Measurements from ENCODE around the gene SPANXN2. TPM values are rescaled to one million over a fixed set of nuclear protein-coding genes. Genes with fewer than 3 reads are reported as not detected.
"Not testable (repeated sequence)": the region's sequence is repeated elsewhere in the genome, so short reads cannot be mapped to it uniquely, and the experiment has no call there.

The SPANXN2 gene, protein sequence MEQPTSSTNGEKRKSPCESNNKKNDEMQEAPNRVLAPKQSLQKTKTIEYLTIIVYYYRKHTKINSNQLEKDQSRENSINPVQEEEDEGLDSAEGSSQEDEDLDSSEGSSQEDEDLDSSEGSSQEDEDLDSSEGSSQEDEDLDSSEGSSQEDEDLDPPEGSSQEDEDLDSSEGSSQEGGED
- not detected for polyA plus RNA-seq

- not testable (repeated sequence) for H3K4me1 Mint-ChIP-seq, H3K27me3 Mint-ChIP-seq, H3K4me3 Mint-ChIP-seq, H3K36me3 Mint-ChIP-seq, H3K27ac Mint-ChIP-seq
- peaks cover 3 to 20% (median 3%) of the 10 kb centered on the region in 3 donors for H3K9me3 Mint-ChIP-seq
Observed at GRCh38 chrX:143720652-143721051, at the start of gene SPANXN2. TSS of gene SPANXN2 (minus strand) at chrX:143720752. CDS start at chrX:143720668, 84 bp downstream.

- Mint-ChIP-seq H3K27ac (no peak overlapping the region), H3K9me3 (peaks cover 0 to 3% (median 2%) of the 10 kb centered on the region in 3 donors), H3K4me3 (no peak overlapping the region), H3K4me1 (no peaks in the 10 kb centered on the region), H3K27me3 (no peaks in the 10 kb centered on the region), H3K36me3 (no peaks in the 10 kb centered on the region)
Observed at GRCh38 chrX:143768976-143769375, 48.4 kb upstream of the SPANXN2 start.

DNA sequence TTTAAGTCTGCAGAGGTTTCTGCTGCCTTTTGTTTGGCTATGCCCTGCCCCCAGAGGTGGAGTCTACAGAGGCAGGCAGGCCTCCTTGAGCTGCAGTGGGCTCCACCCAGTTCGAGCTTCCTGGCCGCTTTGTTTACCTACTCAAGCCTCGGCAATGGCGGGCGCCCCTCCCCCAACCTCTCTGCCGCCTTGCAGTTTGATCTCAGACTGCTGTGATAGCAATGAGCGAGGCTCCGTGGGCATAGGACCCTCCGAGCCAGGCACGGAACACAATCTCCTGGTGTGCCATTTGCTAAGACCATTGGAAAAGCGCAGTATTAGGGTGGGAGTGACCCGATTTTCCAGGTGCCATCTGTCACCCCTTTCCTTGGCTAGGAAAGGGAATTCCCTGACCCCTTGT lies 47.2 kb upstream of the SPANXN2 start:
- not testable (repeated sequence) for H3K36me3 Mint-ChIP-seq, H3K4me3 Mint-ChIP-seq, H3K9me3 Mint-ChIP-seq, H3K27ac Mint-ChIP-seq, H3K27me3 Mint-ChIP-seq, H3K4me1 Mint-ChIP-seq

DNA sequence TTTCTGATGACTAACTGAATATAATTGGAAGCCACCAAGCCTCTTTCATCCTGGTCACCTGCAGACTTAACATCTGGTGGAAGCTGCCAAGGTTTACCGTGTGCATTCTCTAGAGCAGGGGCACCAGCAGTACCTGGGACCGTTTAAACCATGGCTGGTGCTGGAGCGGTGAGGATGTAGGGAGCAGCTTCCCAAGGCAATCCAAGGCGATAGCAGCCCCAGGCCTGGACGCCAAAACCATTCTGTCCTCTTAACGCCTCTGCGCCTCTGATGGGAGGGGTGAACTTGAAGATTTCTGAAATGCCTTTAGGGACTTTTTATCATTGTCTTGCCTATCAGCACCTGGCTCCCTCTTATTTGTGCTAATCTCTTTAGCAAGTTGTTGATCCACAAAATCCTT lies 37.3 kb upstream of the SPANXN2 start:
- Mint-ChIP-seq H3K4me1 (no peaks in the 10 kb centered on the region), H3K36me3 (no peaks in the 10 kb centered on the region), H3K4me3 (no peak overlapping the region), H3K27me3 (no peaks in the 10 kb centered on the region), H3K27ac (no peak overlapping the region), H3K9me3 (peaks cover 0 to 5% (median 0%) of the 10 kb centered on the region in 3 donors)

DNA sequence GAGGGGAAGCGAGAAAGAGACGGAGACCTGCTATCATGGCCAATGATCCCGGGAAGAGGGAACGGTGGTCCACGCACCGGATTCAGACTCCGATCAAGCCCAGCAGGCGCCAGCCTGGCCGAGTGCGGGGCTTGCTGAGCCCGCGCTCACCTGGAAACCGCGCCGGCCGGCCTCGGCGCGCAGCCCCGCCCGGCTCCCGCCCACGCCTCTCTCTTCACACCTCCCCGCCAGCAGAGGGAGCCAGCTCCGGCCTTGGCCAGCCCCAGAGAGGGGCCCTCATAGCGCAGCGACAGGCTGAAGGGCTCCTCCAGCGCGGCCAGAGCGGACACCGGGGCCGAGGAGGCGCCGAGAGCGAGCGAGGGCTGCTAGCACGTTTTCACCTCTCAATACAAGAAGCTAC lies 36.8 kb upstream of the SPANXN2 start:
- Mint-ChIP-seq H3K27ac (no peak overlapping the region), H3K9me3 (peaks cover 0 to 4% (median 0%) of the 10 kb centered on the region in 3 donors), H3K27me3 (no peaks in the 10 kb centered on the region), H3K4me3 (no peak overlapping the region), H3K36me3 (no peaks in the 10 kb centered on the region), H3K4me1 (no peaks in the 10 kb centered on the region)

GRCh38 chrX:143754183-143754582 lies 33.6 kb upstream of the SPANXN2 start:
- H3K4me3 Mint-ChIP-seq = no peak overlapping the region
- no peak overlapping the region for H3K27ac Mint-ChIP-seq
- no peaks in the 10 kb centered on the region for H3K36me3 Mint-ChIP-seq
- no peaks in the 10 kb centered on the region for H3K27me3 Mint-ChIP-seq
- H3K9me3 Mint-ChIP-seq = peaks cover 0 to 3% (median 0%) of the 10 kb centered on the region in 3 donors
- H3K4me1 Mint-ChIP-seq = no peaks in the 10 kb centered on the region

- no peaks in the 10 kb centered on the region for H3K4me1 Mint-ChIP-seq
- no peak overlapping the region for H3K27ac Mint-ChIP-seq
- no peaks in the 10 kb centered on the region for H3K36me3 Mint-ChIP-seq
- H3K4me3 Mint-ChIP-seq = no peak overlapping the region
- H3K27me3 Mint-ChIP-seq = no peaks in the 10 kb centered on the region
- H3K9me3 Mint-ChIP-seq = peaks cover 3 to 10% (median 3%) of the 10 kb centered on the region in 3 donors
Observed at GRCh38 chrX:143733866-143734265, 13.3 kb upstream of the SPANXN2 start.

GRCh38 chrX:143726296-143726695 lies 5.7 kb upstream of the SPANXN2 start:
- H3K27ac Mint-ChIP-seq = no peak overlapping the region
- no peak overlapping the region for H3K4me3 Mint-ChIP-seq
- H3K9me3 Mint-ChIP-seq = peaks cover 2 to 3% (median 3%) of the 10 kb centered on the region in 3 donors
- H3K27me3 Mint-ChIP-seq = no peaks in the 10 kb centered on the region
- H3K36me3 Mint-ChIP-seq = no peaks in the 10 kb centered on the region
- no peaks in the 10 kb centered on the region for H3K4me1 Mint-ChIP-seq

GRCh38 chrX:143701460-143701859 lies 19.1 kb downstream of the SPANXN2 start:
- no peak overlapping the region for H3K4me3 Mint-ChIP-seq
- peaks cover 3% of the 10 kb centered on the region for H3K36me3 Mint-ChIP-seq
- H3K27me3 Mint-ChIP-seq = no peaks in the 10 kb centered on the region
- H3K27ac Mint-ChIP-seq = no peak overlapping the region
- H3K4me1 Mint-ChIP-seq = no peaks in the 10 kb centered on the region
- peaks cover 0 to 21% (median 4%) of the 10 kb centered on the region in 3 donors for H3K9me3 Mint-ChIP-seq

GRCh38 chrX:143694885-143695284 lies 25.7 kb downstream of the SPANXN2 start:
- Mint-ChIP-seq H3K4me1 (no peaks in the 10 kb centered on the region), H3K4me3 (no peak overlapping the region), H3K9me3 (peaks cover 2 to 7% (median 3%) of the 10 kb centered on the region in 3 donors), H3K27me3 (no peaks in the 10 kb centered on the region), H3K27ac (peak overlapping the region in 1 of 3 donors; percentile 8), H3K36me3 (no peaks in the 10 kb centered on the region)

GRCh38 chrX:143683486-143683885 lies 37.1 kb downstream of the SPANXN2 start:
- peaks cover 0 to 8% (median 2%) of the 10 kb centered on the region in 3 donors for H3K9me3 Mint-ChIP-seq
- H3K4me1 Mint-ChIP-seq = peaks cover 0 to 1% (median 0%) of the 10 kb centered on the region in 3 donors
- H3K4me3 Mint-ChIP-seq = no peak overlapping the region
- H3K27me3 Mint-ChIP-seq = no peaks in the 10 kb centered on the region
- H3K27ac Mint-ChIP-seq = no peak overlapping the region
- no peaks in the 10 kb centered on the region for H3K36me3 Mint-ChIP-seq

DNA sequence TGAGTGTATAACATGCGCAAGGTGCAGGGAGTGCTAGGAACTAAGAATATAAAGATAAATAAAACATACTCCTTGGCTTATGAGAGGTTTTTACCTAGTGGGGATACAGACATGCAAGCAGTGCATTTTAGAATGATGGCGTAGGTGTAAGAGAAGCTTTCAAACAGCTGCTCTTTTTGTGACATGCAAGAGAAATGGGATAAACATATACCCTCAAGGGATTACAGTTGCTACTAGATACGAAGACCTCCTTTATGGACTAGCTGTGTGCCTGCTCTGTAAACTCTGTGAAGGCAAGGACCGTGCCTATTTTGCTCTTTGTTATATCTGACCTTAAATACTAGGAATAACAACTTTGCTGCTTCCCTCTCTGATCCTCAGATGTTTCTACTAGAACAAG lies 45.6 kb downstream of the SPANXN2 start:
- H3K27me3 Mint-ChIP-seq = no peaks in the 10 kb centered on the region
- no peak overlapping the region for H3K27ac Mint-ChIP-seq
- H3K36me3 Mint-ChIP-seq = no peaks in the 10 kb centered on the region
- H3K4me1 Mint-ChIP-seq = no peaks in the 10 kb centered on the region
- H3K4me3 Mint-ChIP-seq = no peak overlapping the region
- peaks cover 0 to 8% (median 3%) of the 10 kb centered on the region in 3 donors for H3K9me3 Mint-ChIP-seq

DNA sequence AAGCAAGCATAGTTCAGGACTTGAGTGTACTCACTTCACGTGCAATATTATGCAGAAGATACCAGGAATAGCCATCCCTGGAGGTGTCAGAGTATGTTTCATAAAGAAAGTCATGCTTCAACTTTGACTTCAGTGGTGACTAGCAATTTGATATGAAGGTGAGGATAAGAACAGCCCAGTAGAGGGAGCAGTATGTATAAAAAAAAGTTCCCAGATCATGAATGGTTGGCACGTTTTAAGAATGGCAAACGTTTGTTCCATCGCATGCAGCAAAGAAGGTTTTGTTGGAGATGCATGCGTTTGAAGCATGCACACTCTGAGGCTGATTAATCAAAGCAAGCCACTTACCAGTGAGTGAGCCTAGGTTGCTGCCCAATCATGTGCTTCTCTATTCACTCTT lies 51.2 kb downstream of the SPANXN2 start:
- Mint-ChIP-seq H3K9me3 (peaks cover 0 to 8% (median 0%) of the 10 kb centered on the region in 3 donors), H3K4me3 (no peak overlapping the region), H3K27me3 (no peaks in the 10 kb centered on the region), H3K27ac (no peak overlapping the region), H3K4me1 (no peaks in the 10 kb centered on the region), H3K36me3 (no peaks in the 10 kb centered on the region)

DNA sequence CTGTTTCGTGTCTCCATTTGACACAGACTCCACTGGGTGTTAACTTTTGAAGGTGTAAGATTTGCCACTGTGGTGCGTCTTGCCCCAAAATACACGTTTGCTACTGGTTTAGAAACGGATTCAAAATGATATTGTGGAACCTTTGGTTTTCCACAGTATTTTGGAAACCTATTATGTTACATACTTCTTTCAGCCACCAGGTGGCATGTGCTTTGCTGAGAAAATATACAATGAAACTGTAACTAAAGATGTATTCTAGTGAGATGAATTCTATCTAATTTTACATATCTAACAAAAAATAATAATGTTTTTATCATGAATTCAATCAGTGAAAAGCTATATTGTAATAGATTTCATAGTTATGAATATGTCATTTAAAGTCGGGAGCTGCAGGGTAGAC lies 56.2 kb downstream of the SPANXN2 start:
- H3K9me3 Mint-ChIP-seq = no peaks in the 10 kb centered on the region
- H3K4me3 Mint-ChIP-seq = no peak overlapping the region
- no peaks in the 10 kb centered on the region for H3K36me3 Mint-ChIP-seq
- no peak overlapping the region for H3K27ac Mint-ChIP-seq
- peaks cover 3% of the 10 kb centered on the region for H3K27me3 Mint-ChIP-seq
- no peaks in the 10 kb centered on the region for H3K4me1 Mint-ChIP-seq

- Mint-ChIP-seq H3K9me3 (no peaks in the 10 kb centered on the region), H3K4me1 (no peaks in the 10 kb centered on the region), H3K36me3 (no peaks in the 10 kb centered on the region), H3K4me3 (no peak overlapping the region), H3K27ac (no peak overlapping the region), H3K27me3 (peaks cover 3% of the 10 kb centered on the region)
Observed at GRCh38 chrX:143663755-143664154, 56.8 kb downstream of the SPANXN2 start.
